ENCODE data around the gene WDR91.

DNA sequence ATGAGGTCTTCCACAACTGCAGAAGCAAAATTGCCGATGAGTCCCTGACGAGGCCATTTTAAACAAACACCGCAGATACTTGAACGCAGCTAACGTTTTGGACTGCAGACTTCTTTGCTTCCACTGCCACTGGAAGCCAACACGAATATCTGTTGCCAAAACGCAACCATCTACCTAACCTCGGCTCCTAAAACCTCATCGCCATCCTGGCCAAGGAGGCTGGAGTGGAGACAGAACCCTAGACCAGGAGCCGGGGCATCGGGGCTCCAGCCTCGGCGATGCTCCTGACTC is 493 bp downstream of the WDR91 start:
- TF ChIP-seq, protein P1, sequence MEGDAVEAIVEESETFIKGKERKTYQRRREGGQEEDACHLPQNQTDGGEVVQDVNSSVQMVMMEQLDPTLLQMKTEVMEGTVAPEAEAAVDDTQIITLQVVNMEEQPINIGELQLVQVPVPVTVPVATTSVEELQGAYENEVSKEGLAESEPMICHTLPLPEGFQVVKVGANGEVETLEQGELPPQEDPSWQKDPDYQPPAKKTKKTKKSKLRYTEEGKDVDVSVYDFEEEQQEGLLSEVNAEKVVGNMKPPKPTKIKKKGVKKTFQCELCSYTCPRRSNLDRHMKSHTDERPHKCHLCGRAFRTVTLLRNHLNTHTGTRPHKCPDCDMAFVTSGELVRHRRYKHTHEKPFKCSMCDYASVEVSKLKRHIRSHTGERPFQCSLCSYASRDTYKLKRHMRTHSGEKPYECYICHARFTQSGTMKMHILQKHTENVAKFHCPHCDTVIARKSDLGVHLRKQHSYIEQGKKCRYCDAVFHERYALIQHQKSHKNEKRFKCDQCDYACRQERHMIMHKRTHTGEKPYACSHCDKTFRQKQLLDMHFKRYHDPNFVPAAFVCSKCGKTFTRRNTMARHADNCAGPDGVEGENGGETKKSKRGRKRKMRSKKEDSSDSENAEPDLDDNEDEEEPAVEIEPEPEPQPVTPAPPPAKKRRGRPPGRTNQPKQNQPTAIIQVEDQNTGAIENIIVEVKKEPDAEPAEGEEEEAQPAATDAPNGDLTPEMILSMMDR (conservative IDR thresholded peaks at IDR 0.05): no peak
- no peak for TF ChIP-seq EZH2 (IDR thresholded peaks at IDR 0.05; ENCODE audit: low read depth)
